GM23248 (cell line): ENCODE measurements around the gene DUSP9.

Source experiments
- EZH2 ChIP-seq: fragments of 200-600 bp; sonication (generic); IDR thresholded peaks from 2 replicates; pipeline ENCODE4 v1.6.1; 2018; ENCODE audit warnings: antibody characterized with exemption, mild to moderate bottlenecking; ENCODE audit not compliant: insufficient read depth, poor library complexity, severe bottlenecking
- EZH2phosphoT487 ChIP-seq: fragments of 200-600 bp; sonication (generic); IDR thresholded peaks from 2 replicates; pipeline ENCODE4 v1.6.1; 2018; ENCODE audit warnings: antibody characterized with exemption, moderate library complexity, mild to moderate bottlenecking, low read depth; ENCODE audit not compliant: insufficient read depth

GRCh38 chrX:153688506-153688905, 41.5 kb downstream of the DUSP9 start:
- TF ChIP-seq EZH2 (no peak), EZH2phosphoT487 (no peak)
